Keratinocyte (primary cell): Measurements from ENCODE around the gene TNFAIP8. TPM values are rescaled to one million over a fixed set of nuclear protein-coding genes. Genes with fewer than 3 reads are reported as not detected.
A peak's percentile ranks its signal among the peaks of the same experiment; 100 is the strongest.

Experiments
- DNase-seq: peaks from one replicate; pipeline ENCODE4 v3.0.0-alpha.2; 2011; ENCODE audit warnings: low read depth, missing footprints, low spot score
- FAIRE-seq: peaks from 2 replicates; lab custom pipeline; 2011; peaks lifted over from hg19 to GRCh38; lab: Jason Lieb, UNC
- H2AFZ ChIP-seq: 2 replicates; pipeline ENCODE4 v1.6.0; 2012; ENCODE audit warnings: low read length, control low read depth, inconsistent platforms; ENCODE audit not compliant: control insufficient read depth
- H3K27ac ChIP-seq: 2 replicates; pipeline ENCODE4 v1.5.1; 2011; ENCODE audit warnings: low read length; ENCODE audit not compliant: control insufficient read depth, insufficient read depth
- H3K27me3 ChIP-seq: 3 replicates; pipeline ENCODE4 v1.6.0; 2011; ENCODE audit warnings: low read length; ENCODE audit not compliant: control insufficient read depth, insufficient read depth; ENCODE audit errors: extremely low read depth
- H3K36me3 ChIP-seq, 2 experiments: 2 replicates in 1 of 2; 3 replicates in 1 of 2; pipeline ENCODE4 v1.5.1; 2011; ENCODE audit warnings: low read length in 2 of 2, mild to moderate bottlenecking in 1 of 2; ENCODE audit not compliant: control insufficient read depth in 2 of 2, insufficient read depth in 2 of 2; ENCODE audit errors: extremely low read depth in 1 of 2
- H3K4me1 ChIP-seq: 3 replicates; pipeline ENCODE4 v1.5.1; 2011; ENCODE audit warnings: low read length; ENCODE audit not compliant: control insufficient read depth, insufficient read depth; ENCODE audit errors: extremely low read depth
- H3K4me2 ChIP-seq: 3 replicates; pipeline ENCODE4 v1.6.0; 2011; ENCODE audit warnings: low read depth, low read length; ENCODE audit not compliant: control insufficient read depth, insufficient read depth; ENCODE audit errors: extremely low read depth
- H3K4me3 ChIP-seq, 3 experiments: fragments of 200-600 bp in 1 of 3; sonication (generic) in 1 of 3; 2 replicates in 2 of 3; 3 replicates in 1 of 3; pipeline ENCODE4 v1.5.1; 2011 to 2016; ENCODE audit warnings: low read length in 3 of 3, mild to moderate bottlenecking in 3 of 3, control low read depth in 2 of 3, inconsistent platforms in 1 of 3, low read depth in 1 of 3, mixed read lengths in 1 of 3, mixed run types in 1 of 3, moderate library complexity in 1 of 3; ENCODE audit not compliant: control insufficient read depth in 2 of 3, insufficient read depth in 2 of 3; ENCODE audit errors: extremely low read depth in 1 of 3
- H3K79me2 ChIP-seq: 2 replicates; pipeline ENCODE4 v1.6.0; 2012; ENCODE audit warnings: low read length; ENCODE audit not compliant: control insufficient read depth, insufficient read depth
- H3K9ac ChIP-seq: 3 replicates; pipeline ENCODE4 v1.6.0; 2011; ENCODE audit warnings: low read length; ENCODE audit not compliant: control insufficient read depth, insufficient read depth; ENCODE audit errors: extremely low read depth
- H3K9me1 ChIP-seq: 3 replicates; pipeline ENCODE4 v1.6.0; 2011; ENCODE audit warnings: low read length; ENCODE audit not compliant: control insufficient read depth, insufficient read depth; ENCODE audit errors: extremely low read depth
- H3K9me3 ChIP-seq: 2 replicates; pipeline ENCODE4 v1.5.1; 2012; ENCODE audit warnings: low read depth, low read length; ENCODE audit not compliant: control insufficient read depth
- H4K20me1 ChIP-seq: 3 replicates; pipeline ENCODE4 v1.6.0; 2011; ENCODE audit warnings: low read length; ENCODE audit not compliant: control insufficient read depth, insufficient read depth; ENCODE audit errors: extremely low read depth
- EZH2 ChIP-seq: IDR thresholded peaks from one replicate; pipeline ENCODE4 v1.6.1; 2012; ENCODE audit warnings: inconsistent platforms, mild to moderate bottlenecking, low read length, moderate library complexity
- dilution Hi-C: fragments of 300-500 bp; cut with MboI; formaldehyde crosslinking; loops from one replicate; pipeline ENCODE4 v1.7.0; 2020; ENCODE audit warnings: low sequenced_read_pairs; ENCODE audit not compliant: extremely low pct_ligation_motif_present
- polyA plus RNA-seq, 5 experiments: library from polyadenylated mRNA; depleted of rRNA in 3 of 5; stranded (reverse) in 3 of 5; stranded (forward) in 1 of 5; unstranded in 1 of 5; fragments of >200 nt; gene quantifications; 1 replicate in 1 of 5; 2 replicates in 3 of 5; 3 replicates in 1 of 5; pipeline versions ENCODE4 v1.2.1 to v1.2.3, GENCODE V29; 2011 to 2012; ENCODE audit warnings: missing spikeins in 2 of 5, low read depth in 1 of 5, low replicate concordance in 1 of 5
- TF ChIP-seq, protein P1 (sequence below), 3 experiments: IDR thresholded peaks in 1 of 3; conservative IDR thresholded peaks in 1 of 3; optimal IDR thresholded peaks in 1 of 3; 2 replicates in 2 of 3; 3 replicates in 1 of 3; pipeline versions ENCODE3 to v1.5.1; 2011; ENCODE audit warnings: low read length in 3 of 3, mild to moderate bottlenecking in 3 of 3, moderate library complexity in 2 of 3, control low read depth in 1 of 3, inconsistent platforms in 1 of 3; ENCODE audit not compliant: insufficient read depth in 2 of 3; ENCODE audit errors: extremely low read depth in 1 of 3

Gene TNFAIP8
- polyA plus RNA-seq, 1 donor (not counting 4 experiments of a cell fraction or from before 2014, with no cell fraction given) = 20.8 TPM

DNA sequence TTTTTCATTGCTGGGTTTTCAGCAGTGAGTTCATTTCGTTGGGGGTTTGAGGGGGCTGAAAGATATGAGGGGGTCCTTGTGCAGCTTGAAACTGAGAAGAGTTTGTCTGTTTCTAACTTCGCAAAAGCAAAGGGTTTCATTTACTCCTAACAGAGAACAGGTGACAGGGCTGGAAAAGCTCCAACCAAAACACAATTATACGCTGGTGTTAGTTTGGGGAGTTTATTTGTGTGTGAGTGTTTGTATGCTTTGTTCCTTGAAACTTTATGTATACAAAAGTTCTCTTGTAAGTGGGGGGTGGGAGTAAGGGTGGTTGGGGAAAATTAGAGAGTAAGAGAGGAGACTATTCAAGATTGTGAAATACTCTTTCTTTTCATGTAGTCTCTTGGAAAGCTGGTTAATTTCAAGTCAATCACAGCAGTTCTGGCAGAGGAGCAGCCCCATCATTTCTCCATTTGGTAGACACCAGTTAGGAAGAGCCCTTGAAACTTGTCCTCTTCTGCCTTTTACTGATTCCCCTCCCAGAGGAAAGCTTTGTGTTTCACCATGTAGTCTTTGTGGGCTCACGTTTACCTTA is 881 bp downstream of the TNFAIP8 start:
- Histone ChIP-seq H3K9ac (peak overlapping the region; percentile 75), H3K9me3 (no peaks in the 10 kb centered on the region), H3K36me3 (no peaks in the 10 kb centered on the region), H3K27ac (peak overlapping the region; percentile 65), H3K9me1 (no peaks in the 10 kb centered on the region), H2AFZ (peak overlapping the region; percentile 77), H3K4me3 (peak overlapping the region in 2 of 3 experiments; percentile 70 to 74), H4K20me1 (peaks cover 3% of the 10 kb centered on the region), H3K79me2 (peaks cover 13% of the 10 kb centered on the region), H3K4me2 (peak overlapping the region; percentile 95), H3K4me1 (peaks cover 47% of the 10 kb centered on the region), H3K27me3 (no peaks in the 10 kb centered on the region)
- DNase-seq (no peak), FAIRE-seq (peak; percentile 17)
- TF ChIP-seq EZH2 = no peak
- TF ChIP-seq, protein P1, sequence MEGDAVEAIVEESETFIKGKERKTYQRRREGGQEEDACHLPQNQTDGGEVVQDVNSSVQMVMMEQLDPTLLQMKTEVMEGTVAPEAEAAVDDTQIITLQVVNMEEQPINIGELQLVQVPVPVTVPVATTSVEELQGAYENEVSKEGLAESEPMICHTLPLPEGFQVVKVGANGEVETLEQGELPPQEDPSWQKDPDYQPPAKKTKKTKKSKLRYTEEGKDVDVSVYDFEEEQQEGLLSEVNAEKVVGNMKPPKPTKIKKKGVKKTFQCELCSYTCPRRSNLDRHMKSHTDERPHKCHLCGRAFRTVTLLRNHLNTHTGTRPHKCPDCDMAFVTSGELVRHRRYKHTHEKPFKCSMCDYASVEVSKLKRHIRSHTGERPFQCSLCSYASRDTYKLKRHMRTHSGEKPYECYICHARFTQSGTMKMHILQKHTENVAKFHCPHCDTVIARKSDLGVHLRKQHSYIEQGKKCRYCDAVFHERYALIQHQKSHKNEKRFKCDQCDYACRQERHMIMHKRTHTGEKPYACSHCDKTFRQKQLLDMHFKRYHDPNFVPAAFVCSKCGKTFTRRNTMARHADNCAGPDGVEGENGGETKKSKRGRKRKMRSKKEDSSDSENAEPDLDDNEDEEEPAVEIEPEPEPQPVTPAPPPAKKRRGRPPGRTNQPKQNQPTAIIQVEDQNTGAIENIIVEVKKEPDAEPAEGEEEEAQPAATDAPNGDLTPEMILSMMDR (optimal IDR thresholded peaks at IDR 0.05 in 1 of 3, IDR thresholded peaks at IDR 0.05 in 1 of 3, conservative IDR thresholded peaks at IDR 0.05 in 1 of 3; ENCODE audit: extremely low read depth in 1 of 3, insufficient read depth in 2 of 3, low read length in 3 of 3) = no peak
- dilution Hi-C loops = no loop called here

DNA sequence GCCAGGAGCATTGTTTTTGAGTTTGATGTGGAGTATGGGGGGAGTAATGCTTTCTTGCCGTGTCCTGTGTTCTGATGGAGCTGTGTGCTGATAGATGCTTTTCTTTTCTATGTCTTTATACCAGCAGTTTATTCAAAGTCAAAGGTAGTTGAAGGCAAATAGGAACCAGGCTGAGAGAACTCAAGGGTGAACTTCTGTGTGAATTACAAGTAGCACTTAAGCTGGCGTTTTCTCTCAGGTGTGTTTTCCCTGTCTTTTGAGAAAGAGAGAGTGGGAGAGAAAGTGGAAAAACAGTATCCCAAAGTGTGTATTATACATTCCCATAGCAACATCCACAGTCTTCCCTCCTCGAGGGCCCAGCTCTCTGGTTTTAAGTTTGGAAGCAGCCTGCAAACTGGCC is 1.5 kb downstream of the TNFAIP8 start:
- peaks cover 51% of the 10 kb centered on the region for H3K4me1 ChIP-seq
- TF ChIP-seq EZH2 = no peak
- TF ChIP-seq, protein P1 (optimal IDR thresholded peaks at IDR 0.05 in 1 of 3, IDR thresholded peaks at IDR 0.05 in 1 of 3, conservative IDR thresholded peaks at IDR 0.05 in 1 of 3; ENCODE audit: extremely low read depth in 1 of 3, insufficient read depth in 2 of 3, low read length in 3 of 3) = no peak
- H3K36me3 ChIP-seq = no peaks in the 10 kb centered on the region
- dilution Hi-C loops = no loop called here
- H3K9ac ChIP-seq = no peak overlapping the region
- peak overlapping the region; percentile 95 for H3K4me2 ChIP-seq
- H3K79me2 ChIP-seq = peaks cover 13% of the 10 kb centered on the region
- peaks cover 3% of the 10 kb centered on the region for H4K20me1 ChIP-seq
- H3K9me1 ChIP-seq = no peaks in the 10 kb centered on the region
- no peak overlapping the region for H2AFZ ChIP-seq
- no peak overlapping the region for H3K27ac ChIP-seq
- FAIRE-seq (no peak), DNase-seq (no peak)
- H3K27me3 ChIP-seq = no peaks in the 10 kb centered on the region
- H3K4me3 ChIP-seq = no peak overlapping the region
- H3K9me3 ChIP-seq = no peaks in the 10 kb centered on the region
